ENCODE results near the gene SHQ1. TPM values are rescaled to one million over a fixed set of nuclear protein-coding genes. Genes with fewer than 3 reads are reported as not detected.

SHQ1 gene
- total and polyA plus RNA-seq, 9 of the 15 experiments (the other 6 are each of a cell fraction or from before 2014, with no cell fraction given): 9.2 to 25.0 (median 14.1) TPM

- H3K4me1 ChIP-seq (replicated peaks in 1 of 2; ENCODE audit: control insufficient read depth in 2 of 2, insufficient read depth in 2 of 2, low read length in 2 of 2): no peaks in the 10 kb centered on the region
- no peak overlapping the region for H3K4me3 ChIP-seq
- H3K36me3 ChIP-seq (ENCODE audit: control insufficient read depth, insufficient read depth, low read length): no peaks in the 10 kb centered on the region
- no peak overlapping the region for H3K4me2 ChIP-seq (ENCODE audit: insufficient read depth, low read length)
- no peak overlapping the region for H2AFZ ChIP-seq (ENCODE audit: low read depth, low read length)
- H3K79me2 ChIP-seq (ENCODE audit: control insufficient read depth, insufficient read depth, low read length): no peaks in the 10 kb centered on the region
- no peak overlapping the region for H3K9ac ChIP-seq (ENCODE audit: insufficient read depth in 1 of 2, low read depth in 2 of 2, low read length in 2 of 2)
- DNase-seq (ENCODE audit: extremely low read depth in 1 of 4, low spot score in 3 of 4) (no peak), ATAC-seq (no peak), FAIRE-seq (no peak)
- no peaks in the 10 kb centered on the region for H3K9me1 ChIP-seq (ENCODE audit: control insufficient read depth, insufficient read depth, low read length)
- ChIA-PET CTCF (ENCODE audit: low intra/inter-chr PET ratio) (no interaction called here), POLR2A (no interaction called here)
- no peaks in the 10 kb centered on the region for H4K20me1 ChIP-seq (replicated peaks; ENCODE audit: control insufficient read depth, insufficient read depth, low read length)
- TF ChIP-seq SRSF7 (optimal IDR thresholded peaks at IDR 0.05; ENCODE audit: low read depth, low read length) (no peak), PHF8 (IDR thresholded peaks at IDR 0.05; ENCODE audit: borderline replicate concordance, low read length) (no peak), ZNF586 (CRISPR knock-in tag; conservative IDR thresholded peaks at IDR 0.05) (no peak), HDAC2 (IDR thresholded peaks at IDR 0.05) (no peak), ARID2 (IDR thresholded peaks at IDR 0.05) (no peak), ZZZ3 (IDR thresholded peaks at IDR 0.05) (no peak), GABPB2 (CRISPR knock-in tag; conservative IDR thresholded peaks at IDR 0.05) (no peak), NONO (IDR thresholded peaks at IDR 0.05; ENCODE audit: low read depth in 2 of 2, low read length in 1 of 2) (no peak), SAFB2 (IDR thresholded peaks at IDR 0.05; ENCODE audit: borderline replicate concordance, low read depth, low read length, severe bottlenecking) (no peak), ZNF311 (CRISPR knock-in tag; IDR thresholded peaks at IDR 0.05) (no peak), ZNF408 (CRISPR knock-in tag; IDR thresholded peaks at IDR 0.05; ENCODE audit: low read depth) (no peak), HOXB6 (CRISPR knock-in tag; IDR thresholded peaks at IDR 0.05; ENCODE audit: borderline replicate concordance) (no peak), DACH1 (IDR thresholded peaks at IDR 0.05; ENCODE audit: partially characterized antibody) (no peak), HIVEP1 (CRISPR knock-in tag; IDR thresholded peaks at IDR 0.05) (no peak)
- no TSS peak for BruUV-seq (replicated peaks)
- WGBS (ENCODE audit: insufficient coverage, low coverage, missing lambda C conversion rate): 66% methylated on average over 3 of the region's 3 CpGs
- in situ Hi-C loops (cut with MboI): no loop called here
- no peaks in the 10 kb centered on the region for H3K9me3 ChIP-seq (replicated peaks; ENCODE audit: control insufficient read depth, insufficient read depth, low read depth, low read length)
- no peak overlapping the region for H3K27ac ChIP-seq (ENCODE audit: extremely low read depth, low read depth, low read length)
- no peaks in the 10 kb centered on the region for H3K27me3 ChIP-seq (ENCODE audit: control insufficient read depth in 2 of 2, insufficient read depth in 2 of 2, low read length in 2 of 2)
- intact Hi-C loops (cut with micrococcal nuclease): no loop called here
Observed at GRCh38 chr3:72760225-72760624, 88.0 kb downstream of the SHQ1 start.
